H1 (cell line): ENCODE data around the gene CLPX.

Experiments used
- BRCA1 ChIP-seq: IDR thresholded peaks from 2 replicates; pipeline ENCODE4 v1.6.1; 2012; ENCODE audit warnings: low read depth, low read length, improper control_type of control experiment
- CHD2 ChIP-seq: IDR thresholded peaks from 2 replicates; pipeline ENCODE4 v1.6.1; 2012; ENCODE audit warnings: low read length, improper control_type of control experiment
- CTCF ChIP-seq, 3 experiments: IDR thresholded peaks; 1 replicate in 2 of 3; 2 replicates in 1 of 3; pipeline versions ENCODE4 v1.5.1 to v1.6.1; 2011; ENCODE audit warnings: low read length in 3 of 3, mild to moderate bottlenecking in 3 of 3, inconsistent platforms in 2 of 3, low read depth in 1 of 3, moderate library complexity in 1 of 3; ENCODE audit not compliant: insufficient read depth in 1 of 3; ENCODE audit errors: control extremely low read depth in 1 of 3
- EZH2 ChIP-seq: fragments of 200-600 bp; sonication (generic); IDR thresholded peaks from 2 replicates; pipeline ENCODE4 v1.7.1; 2012; ENCODE audit warnings: low read depth, mild to moderate bottlenecking, moderate library complexity, low read length, inconsistent platforms; ENCODE audit not compliant: severe bottlenecking
- GABPA ChIP-seq: IDR thresholded peaks from 2 replicates; pipeline ENCODE4 v1.6.1; 2011; ENCODE audit warnings: mild to moderate bottlenecking, low read length, moderate library complexity, borderline replicate concordance; ENCODE audit not compliant: insufficient read depth
- POLR2A ChIP-seq, 2 experiments: IDR thresholded peaks; 1 replicate in 1 of 2; 2 replicates in 1 of 2; pipeline ENCODE4 v1.6.1; 2011; ENCODE audit warnings: low read depth in 2 of 2, low read length in 2 of 2, mild to moderate bottlenecking in 2 of 2; ENCODE audit errors: control extremely low read depth in 1 of 2
- POLR2AphosphoS5 ChIP-seq: IDR thresholded peaks from 2 replicates; pipeline ENCODE4 v1.6.1; 2011; ENCODE audit warnings: low read depth, low read length
- POU5F1 ChIP-seq: IDR thresholded peaks from 2 replicates; pipeline ENCODE4 v1.6.1; 2011; ENCODE audit warnings: low read depth, mild to moderate bottlenecking, low read length, moderate library complexity
- SIN3A ChIP-seq, 2 experiments: IDR thresholded peaks in 1 of 2; conservative IDR thresholded peaks in 1 of 2; 2 replicates each; pipeline ENCODE4 v1.6.1; 2011 to 2012; ENCODE audit warnings: low read length in 2 of 2, improper control_type of control experiment in 1 of 2, low read depth in 1 of 2, mild to moderate bottlenecking in 1 of 2
- SUZ12 ChIP-seq: fragments of 200-600 bp; sonication (generic); IDR thresholded peaks from 2 replicates; pipeline ENCODE4 v1.6.1; 2012; ENCODE audit warnings: mild to moderate bottlenecking, inconsistent platforms, low read length, moderate library complexity, mixed read lengths
- ZNF274 ChIP-seq: IDR thresholded peaks from 2 replicates; pipeline ENCODE4 v1.7.0; 2012; ENCODE audit warnings: low read length, borderline replicate concordance; ENCODE audit errors: extremely low read depth
- TF ChIP-seq, protein P1 (sequence below): IDR thresholded peaks from 2 replicates; pipeline ENCODE4 v1.6.1; 2012; ENCODE audit warnings: inconsistent platforms

GRCh38 chr15:65176056-65176455, 9.1 kb downstream of the CLPX start:
- TF ChIP-seq CTCF (IDR thresholded peaks at IDR 0.05; ENCODE audit: control extremely low read depth in 1 of 3, insufficient read depth in 1 of 3, low read depth in 1 of 3, low read length in 3 of 3) (no peak), POU5F1 (no peak), SIN3A (conservative IDR thresholded peaks at IDR 0.05 in 1 of 2, IDR thresholded peaks at IDR 0.05 in 1 of 2; ENCODE audit: low read depth in 1 of 2, low read length in 2 of 2) (no peak), SUZ12 (no peak), CHD2 (no peak), POLR2A (IDR thresholded peaks at IDR 0.05; ENCODE audit: control extremely low read depth in 1 of 2, low read depth in 2 of 2, low read length in 2 of 2) (no peak), BRCA1 (no peak), ZNF274 (no peak), GABPA (no peak), EZH2 (no peak), POLR2AphosphoS5 (no peak)
- TF ChIP-seq, protein P1, sequence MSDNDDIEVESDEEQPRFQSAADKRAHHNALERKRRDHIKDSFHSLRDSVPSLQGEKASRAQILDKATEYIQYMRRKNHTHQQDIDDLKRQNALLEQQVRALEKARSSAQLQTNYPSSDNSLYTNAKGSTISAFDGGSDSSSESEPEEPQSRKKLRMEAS = no peak
